ENCODE results near the gene FOXD3.

The FOXD3 gene

GRCh38 chr1:63322114-63322943, at the start of gene FOXD3:
Gene FOXD3 (plus strand): TSS chr1:63322567. CDS start chr1:63323059, 492 bp downstream.
- no peak for DNase-seq (ENCODE audit: low read depth)

- no peak for DNase-seq (ENCODE audit: low read depth)
These were observed 49.6 kb upstream of the FOXD3 start for GRCh38 chr1:63272811-63273210.

GRCh38 chr1:63274371-63274770, 48.0 kb upstream of the FOXD3 start:
- no peak for DNase-seq (ENCODE audit: low read depth)

GRCh38 chr1:63274979-63275378, 47.4 kb upstream of the FOXD3 start:
- DNase-seq (ENCODE audit: low read depth) = no peak

- no peak for DNase-seq (ENCODE audit: low read depth)
These were observed 45.7 kb upstream of the FOXD3 start for GRCh38 chr1:63276624-63277023.

GRCh38 chr1:63277195-63278192, 44.9 kb upstream of the FOXD3 start:
- DNase-seq (ENCODE audit: low read depth) = no peak

- DNase-seq (ENCODE audit: low read depth) = no peak
These were observed 40.6 kb upstream of the FOXD3 start for GRCh38 chr1:63281753-63282152.

- DNase-seq (ENCODE audit: low read depth) = no peak
These were observed 33.2 kb upstream of the FOXD3 start for GRCh38 chr1:63289135-63289534.

GRCh38 chr1:63294803-63295594, 27.4 kb upstream of the FOXD3 start:
- DNase-seq (ENCODE audit: low read depth) = no peak

- DNase-seq (ENCODE audit: low read depth) = no peak
These were observed 18.0 kb upstream of the FOXD3 start for GRCh38 chr1:63304410-63304809.

- DNase-seq (ENCODE audit: low read depth) = no peak
These were observed 17.3 kb upstream of the FOXD3 start for GRCh38 chr1:63305043-63305442.

- DNase-seq (ENCODE audit: low read depth) = no peak
These were observed 15.1 kb upstream of the FOXD3 start for GRCh38 chr1:63307196-63307794.

GRCh38 chr1:63316598-63316983, 5.8 kb upstream of the FOXD3 start:
- no peak for DNase-seq (ENCODE audit: low read depth)

GRCh38 chr1:63316984-63317816, 5.2 kb upstream of the FOXD3 start:
- DNase-seq (ENCODE audit: low read depth) = peak; percentile 24

- no peak for DNase-seq (ENCODE audit: low read depth)
These were observed 4.6 kb upstream of the FOXD3 start for GRCh38 chr1:63317817-63318152.

- DNase-seq (ENCODE audit: low read depth) = no peak
These were observed 4.0 kb upstream of the FOXD3 start for GRCh38 chr1:63318201-63318979.

GRCh38 chr1:63319046-63320021, 3.0 kb upstream of the FOXD3 start:
- DNase-seq (ENCODE audit: low read depth) = no peak

GRCh38 chr1:63320022-63320721, 2.2 kb upstream of the FOXD3 start:
- DNase-seq (ENCODE audit: low read depth) = no peak

Measured in stimulated activated CD4-positive, alpha-beta T cell treated with anti-CD3 and anti-CD28 coated beads, Interleukin-2, amount 100 ng/mL, for 4 hours (primary cell).